ENCODE data around the gene CLEC20A.

DNA sequence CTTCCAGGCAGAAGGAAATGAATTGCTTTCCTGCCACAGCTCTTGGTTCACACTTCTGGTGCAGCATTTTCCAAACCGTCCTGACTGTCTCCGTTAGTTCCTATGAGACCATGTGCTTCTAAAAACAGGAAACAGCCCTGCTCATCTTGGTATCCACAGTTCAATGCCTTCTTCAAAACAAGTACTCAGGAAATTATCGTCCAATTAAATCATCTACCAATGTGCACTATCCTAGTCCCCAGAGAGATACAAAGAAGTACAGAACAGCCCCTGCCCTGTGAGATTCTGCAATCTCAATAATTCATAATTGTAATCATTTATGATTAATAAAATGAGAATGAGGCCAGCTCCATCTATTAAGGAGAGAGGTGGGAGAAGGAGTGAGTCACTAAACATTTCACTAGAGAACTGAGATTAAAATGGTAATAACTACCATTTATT is 11.2 kb downstream of the CLEC20A start:
- TF ChIP-seq, protein P1, sequence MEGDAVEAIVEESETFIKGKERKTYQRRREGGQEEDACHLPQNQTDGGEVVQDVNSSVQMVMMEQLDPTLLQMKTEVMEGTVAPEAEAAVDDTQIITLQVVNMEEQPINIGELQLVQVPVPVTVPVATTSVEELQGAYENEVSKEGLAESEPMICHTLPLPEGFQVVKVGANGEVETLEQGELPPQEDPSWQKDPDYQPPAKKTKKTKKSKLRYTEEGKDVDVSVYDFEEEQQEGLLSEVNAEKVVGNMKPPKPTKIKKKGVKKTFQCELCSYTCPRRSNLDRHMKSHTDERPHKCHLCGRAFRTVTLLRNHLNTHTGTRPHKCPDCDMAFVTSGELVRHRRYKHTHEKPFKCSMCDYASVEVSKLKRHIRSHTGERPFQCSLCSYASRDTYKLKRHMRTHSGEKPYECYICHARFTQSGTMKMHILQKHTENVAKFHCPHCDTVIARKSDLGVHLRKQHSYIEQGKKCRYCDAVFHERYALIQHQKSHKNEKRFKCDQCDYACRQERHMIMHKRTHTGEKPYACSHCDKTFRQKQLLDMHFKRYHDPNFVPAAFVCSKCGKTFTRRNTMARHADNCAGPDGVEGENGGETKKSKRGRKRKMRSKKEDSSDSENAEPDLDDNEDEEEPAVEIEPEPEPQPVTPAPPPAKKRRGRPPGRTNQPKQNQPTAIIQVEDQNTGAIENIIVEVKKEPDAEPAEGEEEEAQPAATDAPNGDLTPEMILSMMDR (optimal IDR thresholded peaks at IDR 0.05 in 1 of 3, IDR thresholded peaks at IDR 0.05 in 1 of 3, conservative IDR thresholded peaks at IDR 0.05 in 1 of 3; ENCODE audit: extremely low read depth in 1 of 3, insufficient read depth in 2 of 3, low read length in 3 of 3) = no peak
- no peak for TF ChIP-seq EZH2 (IDR thresholded peaks at IDR 0.05; ENCODE audit: low read length)

Measured in keratinocyte (primary cell).